ENCODE measurements around the gene DRG2.

The DRG2 gene
- total RNA-seq, result 39.6 to 49.2 reads per million in 2 donors

DNA sequence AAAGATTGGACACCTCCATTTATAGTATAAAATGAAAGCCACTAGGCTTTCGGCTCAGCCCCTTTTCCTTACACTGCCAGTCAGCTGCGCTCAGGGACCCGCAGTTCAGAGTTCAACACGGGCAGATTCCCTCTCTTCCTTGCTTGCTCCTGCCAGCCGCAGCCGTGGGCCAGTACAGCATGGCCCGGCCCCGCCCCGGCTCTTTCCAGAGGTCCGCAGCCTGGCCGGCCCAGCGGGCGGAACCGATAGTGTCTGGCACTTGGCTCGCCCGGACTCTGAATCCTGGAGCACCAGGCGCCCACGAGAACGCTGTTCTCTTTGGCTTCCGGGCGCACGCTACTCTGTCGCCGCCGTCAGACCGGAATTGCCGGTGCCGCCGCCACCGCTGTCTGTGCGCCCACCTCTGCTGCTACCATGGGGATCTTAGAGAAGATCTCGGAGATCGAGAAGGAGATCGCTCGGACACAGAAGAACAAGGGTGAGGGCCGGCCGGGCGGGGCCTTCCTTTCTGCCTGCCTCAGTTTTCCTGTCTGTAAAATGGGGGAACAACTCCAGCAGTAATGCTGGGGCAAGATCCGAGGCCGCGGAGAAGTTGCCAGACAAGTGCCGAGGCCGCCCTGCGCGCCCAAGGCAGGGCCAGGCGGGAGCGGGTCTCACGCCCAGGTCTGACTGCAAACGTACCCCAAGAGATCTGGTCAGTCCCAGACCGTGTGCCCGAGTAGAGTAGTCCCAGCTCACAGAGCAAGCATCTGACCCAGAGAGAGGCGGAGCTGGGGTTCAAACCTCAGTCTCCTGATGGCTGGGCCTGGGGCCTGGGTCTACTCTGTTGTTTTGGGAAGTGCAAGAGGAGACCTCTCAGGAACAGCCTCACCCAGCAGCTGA is at the start of gene DRG2:
Gene DRG2, plus strand, starts transcription at position 339 of the 882 bp plus-strand sequence. Its CDS starts 76 bp downstream, at position 415.
- peak; percentile 69 to 91 (median 81) for DNase-seq

DNA sequence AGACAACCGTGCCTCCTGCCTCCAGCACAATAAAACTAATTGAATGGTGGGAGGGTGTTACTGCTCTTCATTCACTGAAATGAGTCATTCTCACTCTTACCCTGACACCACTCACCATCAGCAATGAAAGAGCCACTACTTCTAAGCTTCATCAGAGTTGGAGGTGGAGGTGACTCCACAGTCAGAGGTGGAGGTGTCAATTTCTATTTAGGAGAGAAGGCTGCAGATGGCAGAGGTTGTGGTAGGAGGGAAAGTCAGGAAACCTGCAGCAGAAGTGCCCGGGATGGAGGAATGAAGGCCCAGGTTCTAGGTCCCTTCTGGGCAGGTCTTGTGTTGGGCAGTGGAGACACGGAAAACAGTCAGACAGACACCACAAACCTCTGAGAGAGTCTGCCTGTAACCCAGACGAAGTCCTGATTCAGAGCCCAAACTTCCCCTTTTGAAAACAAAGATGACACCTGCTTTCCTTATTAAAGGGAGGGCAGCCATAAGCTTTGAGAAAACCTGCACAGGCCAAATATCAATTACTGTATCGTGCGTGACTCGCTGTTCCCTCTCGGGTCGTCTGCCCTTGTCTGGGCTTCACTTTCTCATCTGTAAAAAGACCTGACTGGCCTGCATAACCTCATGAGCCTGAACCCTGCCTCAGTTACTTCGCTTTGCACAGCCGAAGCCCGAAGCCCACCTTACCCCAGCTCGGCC is 49.4 kb upstream of the DRG2 start:
- peak in 2 of 5 experiments; percentile 1 to 34 for DNase-seq

DNA sequence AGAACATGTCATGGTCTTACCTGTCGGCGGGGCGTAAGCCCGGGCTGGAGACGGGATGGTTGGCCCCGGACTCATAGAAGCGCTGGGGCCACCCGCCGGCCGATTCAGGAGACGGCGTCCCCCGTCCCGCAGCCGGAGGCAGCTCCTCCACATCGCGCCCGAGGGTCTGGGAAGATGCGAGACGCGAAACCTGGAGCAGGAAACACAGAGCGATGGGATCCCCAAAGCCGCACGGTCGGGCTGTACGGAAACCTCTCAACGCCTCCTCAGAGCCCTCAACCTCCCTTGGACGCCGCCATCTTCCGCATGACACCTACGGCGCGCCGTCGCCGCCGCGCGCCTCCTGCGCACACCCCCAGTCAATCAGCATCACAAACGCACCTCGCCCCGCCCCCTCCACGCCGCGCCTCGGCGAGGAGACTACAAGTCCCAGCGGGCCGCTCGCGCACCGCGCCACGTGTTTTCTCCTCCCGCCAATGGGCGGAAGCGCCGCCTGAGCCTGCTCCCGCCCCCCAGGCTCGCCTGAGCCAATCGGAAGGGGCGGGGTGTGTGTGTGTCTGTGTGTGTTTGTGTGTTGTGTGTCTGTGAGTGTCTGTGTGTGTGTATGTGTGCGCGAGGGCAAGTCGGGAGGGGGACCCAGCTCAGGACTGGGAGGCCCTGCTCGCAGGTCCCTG is 48.8 kb upstream of the DRG2 start, which contains the start of the genes ATPAF2 and GID4:
Gene ATPAF2, minus strand, starts transcription at position 308 of the 674 bp plus-strand sequence. Its CDS starts 155 bp downstream, at position 153.
Gene GID4, plus strand, starts transcription at position 548 of the 674 bp plus-strand sequence. Its CDS starts 57 bp downstream, at position 605.
- DNase-seq, result peak; percentile 99 to 100 (median 100)

DNA sequence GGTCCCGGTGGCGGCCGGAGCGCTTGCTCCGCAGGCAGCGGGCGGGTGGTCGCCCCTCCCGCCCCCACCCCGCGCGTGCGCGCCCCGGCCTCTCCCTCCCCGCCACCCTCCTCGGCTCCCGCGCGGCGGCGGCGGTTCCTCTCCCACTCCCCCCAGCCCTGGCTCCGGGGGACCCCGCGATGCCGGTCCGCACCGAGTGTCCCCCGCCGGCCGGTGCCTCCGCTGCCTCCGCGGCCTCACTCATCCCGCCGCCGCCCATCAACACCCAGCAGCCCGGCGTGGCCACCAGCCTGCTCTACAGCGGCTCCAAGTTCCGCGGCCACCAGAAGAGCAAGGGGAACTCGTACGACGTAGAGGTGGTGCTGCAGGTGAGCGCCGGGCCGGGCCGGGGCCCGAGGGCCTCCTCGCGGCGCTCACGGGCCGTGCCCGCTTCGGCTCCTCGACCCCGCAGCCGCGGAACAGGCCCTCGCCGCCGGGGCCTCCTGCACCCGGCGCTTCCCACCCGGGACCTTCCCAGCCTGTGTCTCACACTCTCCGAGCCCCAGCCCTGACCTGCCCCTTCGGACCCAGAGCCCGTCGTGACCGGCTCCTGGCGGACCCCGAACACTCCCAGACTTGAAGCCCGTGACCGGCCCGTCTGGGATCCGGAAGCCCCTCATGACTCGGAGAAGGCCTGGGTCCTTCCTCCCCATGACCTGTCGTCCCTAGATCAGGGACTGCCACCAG is 48.0 kb upstream of the DRG2 start:
- peak in 2 of 5 experiments; percentile 6 to 53 for DNase-seq

DNA sequence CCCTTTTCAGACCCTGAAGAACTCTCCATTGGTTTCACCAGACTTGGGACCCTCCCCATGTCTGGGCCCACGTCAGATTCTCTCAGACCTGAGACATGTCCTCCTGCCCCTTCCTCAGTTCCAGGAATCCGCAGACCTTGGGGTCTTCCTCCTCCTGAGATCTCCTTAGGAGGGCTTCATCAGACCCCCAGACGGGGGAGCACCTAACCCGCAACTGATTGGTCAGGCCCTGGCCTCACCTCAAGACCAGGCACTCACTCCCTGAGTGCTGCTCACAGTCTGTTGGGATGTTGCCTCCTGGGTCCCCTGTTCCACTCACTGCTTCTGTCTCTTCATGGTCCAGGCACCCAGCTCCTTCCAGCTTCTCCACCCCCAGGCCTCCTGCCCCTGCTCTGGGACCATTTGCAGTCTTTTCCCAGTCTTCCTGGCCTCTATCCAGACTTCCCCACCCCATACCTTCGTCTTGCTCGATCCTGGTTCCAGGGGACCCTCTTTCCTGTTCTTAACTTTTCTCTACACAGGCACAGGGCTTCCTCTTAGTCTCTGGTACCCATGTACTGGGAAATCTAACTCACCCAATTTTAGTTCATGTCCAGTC is 47.4 kb upstream of the DRG2 start:
- no peak for DNase-seq

DNA sequence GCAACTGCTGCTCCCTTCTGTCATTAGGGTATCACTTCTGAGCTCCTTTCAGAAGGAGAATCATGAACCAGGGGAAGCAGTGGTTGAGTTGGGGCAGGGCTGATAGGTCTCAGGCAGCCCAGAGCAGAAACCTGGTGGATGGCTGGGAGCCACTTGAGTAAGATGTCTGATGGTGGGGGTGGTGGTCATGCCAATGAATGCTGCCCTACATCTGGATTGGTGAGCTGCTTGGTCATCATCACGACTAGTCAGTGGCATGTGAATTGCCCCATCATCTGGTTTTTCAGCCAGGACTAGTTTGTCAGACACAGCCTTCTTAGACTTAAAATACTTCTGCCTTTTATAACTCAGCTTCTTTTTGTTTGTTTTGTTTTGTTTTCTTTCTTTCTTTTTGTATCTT is 46.0 kb upstream of the DRG2 start:
- DNase-seq, result no peak

DNA sequence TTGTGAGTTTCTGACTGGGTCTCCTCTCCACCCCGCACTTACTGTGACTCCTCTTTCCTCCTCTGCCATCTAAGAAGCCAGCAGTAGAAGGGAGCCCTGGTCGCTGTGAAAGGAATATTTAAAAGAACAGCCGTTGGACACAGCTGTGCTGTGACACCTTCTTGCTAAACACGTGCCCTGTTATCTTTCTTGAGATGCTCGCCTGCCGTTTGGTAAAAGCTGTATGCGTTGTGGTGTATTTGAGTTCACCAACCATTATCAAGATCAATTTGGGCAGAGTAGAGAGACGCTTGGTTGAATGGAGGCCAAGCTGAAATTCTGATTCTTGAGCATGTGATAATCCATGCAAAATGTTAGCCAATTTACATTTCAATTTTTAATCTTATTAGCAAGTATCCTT is 44.8 kb upstream of the DRG2 start:
- DNase-seq, result no peak

DNA sequence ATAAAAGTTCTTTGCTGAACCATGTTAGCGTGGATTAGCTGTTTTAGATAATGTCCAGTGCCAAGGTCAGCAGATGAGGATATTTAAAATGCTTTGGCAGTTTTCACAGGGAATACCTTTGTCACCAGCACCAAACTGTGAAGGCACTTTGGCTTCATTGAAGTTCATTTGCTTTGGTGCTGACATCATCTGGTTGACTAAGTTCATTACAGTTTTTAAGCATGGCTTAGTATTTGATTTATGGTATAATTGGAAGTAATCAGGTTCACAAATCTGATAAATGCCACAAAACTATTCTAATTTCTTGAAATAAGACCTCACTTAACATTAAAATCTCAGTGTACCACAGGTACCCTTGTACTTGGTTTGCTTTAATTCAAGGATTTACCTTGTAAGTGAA is 44.3 kb upstream of the DRG2 start:
- peak in 1 of 5 experiments; percentile 14 for DNase-seq

DNA sequence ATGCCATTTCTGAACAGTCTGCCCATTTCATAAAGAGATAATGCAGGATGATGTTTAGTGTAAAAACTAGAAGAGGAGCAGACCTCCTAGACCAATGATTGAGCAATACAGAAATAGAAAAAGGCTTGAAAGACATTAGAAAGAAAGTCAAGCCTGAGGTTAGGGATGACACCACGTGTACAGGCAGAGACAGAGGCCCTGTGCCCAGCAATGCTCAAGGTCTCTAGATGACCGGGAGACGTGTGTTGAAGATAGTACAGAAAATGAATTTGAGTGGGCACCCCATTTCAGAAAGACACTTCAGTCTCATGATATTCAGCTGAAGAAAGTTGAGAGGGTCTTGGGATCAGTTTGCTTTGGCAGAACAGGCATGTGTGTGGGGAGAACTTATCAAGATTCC is 43.1 kb upstream of the DRG2 start:
- DNase-seq, result no peak

GRCh38 chr17:18045691-18046350 is 41.9 kb upstream of the DRG2 start:
- no peak for DNase-seq

GRCh38 chr17:18055597-18055996 is 32.2 kb upstream of the DRG2 start:
- DNase-seq, result no peak

- no peak for DNase-seq
Measured at GRCh38 chr17:18056214-18056613, 31.5 kb upstream of the DRG2 start.

- DNase-seq, result no peak
Measured at GRCh38 chr17:18059283-18059682, 28.5 kb upstream of the DRG2 start.

DNA sequence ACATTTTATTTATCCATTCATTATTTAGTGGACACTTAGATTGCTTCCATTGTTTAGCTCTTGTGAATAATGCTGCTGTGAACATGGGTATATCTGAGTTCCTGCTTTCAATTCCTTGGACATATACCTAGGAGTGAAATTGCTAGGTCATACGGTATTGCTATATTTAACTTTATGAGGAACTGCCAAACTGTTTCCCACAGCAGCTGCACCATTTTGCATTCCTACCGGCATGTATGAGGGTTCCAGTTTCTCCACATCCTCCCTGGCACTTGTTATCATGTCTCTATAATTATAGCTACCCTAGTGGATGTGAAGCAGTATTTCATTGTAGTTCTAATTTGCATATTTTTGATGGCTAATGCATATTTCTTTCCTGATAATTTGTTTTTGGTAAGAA is 23.7 kb upstream of the DRG2 start:
- DNase-seq, result no peak

DNA sequence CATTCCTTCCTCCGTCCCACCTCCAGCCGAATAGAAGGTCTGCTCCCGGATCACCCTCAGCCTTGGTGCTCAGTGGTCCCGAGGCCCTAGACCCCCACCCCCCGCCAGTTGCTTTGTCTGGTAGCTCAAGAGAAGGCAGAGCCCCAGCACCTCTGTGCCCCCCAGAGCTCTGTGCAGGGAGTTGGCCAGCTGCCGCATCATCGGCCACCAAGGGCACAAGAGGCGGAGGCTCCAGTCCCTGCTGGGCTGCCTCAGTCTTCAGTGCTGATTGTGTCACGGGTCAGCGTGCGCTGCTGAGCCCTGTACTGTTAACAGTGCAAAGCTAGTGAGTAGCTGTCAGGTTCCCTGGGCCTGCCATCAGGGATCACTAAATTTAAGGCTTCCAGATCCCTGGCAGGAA is 22.2 kb upstream of the DRG2 start:
- DNase-seq, result no peak

DNA sequence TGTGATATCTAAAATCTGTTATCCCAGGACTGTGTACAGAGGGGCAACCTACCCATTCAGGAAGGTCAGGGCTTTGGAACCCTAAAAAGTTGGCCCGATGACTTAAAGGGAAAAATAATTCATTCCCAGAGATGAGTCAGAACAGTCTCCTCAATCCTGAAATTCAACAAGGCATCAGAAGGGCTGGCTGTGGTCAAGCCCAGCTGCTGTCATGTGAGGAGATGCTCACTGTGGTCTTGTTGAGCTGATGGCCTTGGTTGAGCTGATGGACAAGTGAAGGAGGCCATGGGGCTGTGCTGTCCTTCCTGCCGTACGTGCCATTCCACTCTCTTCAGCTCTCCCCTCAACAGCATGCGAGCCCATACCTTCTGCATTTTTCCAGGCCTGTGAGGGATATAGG is 20.9 kb upstream of the DRG2 start:
- DNase-seq, result no peak

- DNase-seq, result no peak
Measured at GRCh38 chr17:18069101-18069500, 18.6 kb upstream of the DRG2 start.

- peak in 1 of 5 experiments; percentile 9 for DNase-seq
Measured at GRCh38 chr17:18070861-18071340, 16.8 kb upstream of the DRG2 start.

- peak in 1 of 5 experiments; percentile 11 for DNase-seq
Measured at GRCh38 chr17:18071751-18072150, 16.0 kb upstream of the DRG2 start.

DNA sequence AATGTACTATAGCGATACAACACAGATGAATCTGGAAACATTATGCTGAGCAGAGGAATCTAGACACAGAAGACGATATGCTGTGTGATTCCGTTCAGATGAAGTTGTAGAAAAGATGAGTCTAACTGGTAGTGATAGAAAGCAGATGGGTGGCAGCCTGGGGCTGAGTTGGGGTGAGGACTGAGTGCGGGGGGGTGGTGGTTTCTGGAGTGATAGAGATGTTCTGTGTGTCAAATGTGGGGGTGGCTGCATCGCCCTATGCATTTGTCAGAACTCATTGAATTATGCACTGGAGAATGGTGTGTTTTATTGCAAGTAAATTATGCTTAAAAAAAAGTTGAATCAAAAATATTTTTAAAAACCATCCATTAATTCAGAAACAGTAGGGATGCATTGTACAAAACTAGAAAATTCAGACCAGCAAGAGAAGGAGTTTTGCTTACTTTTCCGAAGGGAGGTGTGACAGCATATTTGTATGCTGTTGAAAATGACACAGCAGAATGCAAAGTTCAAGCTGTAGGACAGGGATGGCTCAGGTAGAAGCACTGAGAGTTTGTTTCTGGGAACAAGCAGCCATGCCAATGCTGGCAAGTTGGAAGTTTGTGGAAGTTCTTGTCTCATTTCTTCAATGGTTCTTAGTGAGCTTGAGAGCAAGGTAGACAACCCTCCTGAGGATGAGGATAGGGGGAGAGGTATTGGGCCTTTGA is 13.0 kb upstream of the DRG2 start:
- no peak for DNase-seq

All from T-helper 2 cell (primary cell).